ENCODE measurements around the gene MECR. TPM values are rescaled to one million over a fixed set of nuclear protein-coding genes. Genes with fewer than 3 reads are reported as not detected.

The MECR gene
- total RNA-seq, 1 donor from 2014 or later: 11.7 TPM

DNA sequence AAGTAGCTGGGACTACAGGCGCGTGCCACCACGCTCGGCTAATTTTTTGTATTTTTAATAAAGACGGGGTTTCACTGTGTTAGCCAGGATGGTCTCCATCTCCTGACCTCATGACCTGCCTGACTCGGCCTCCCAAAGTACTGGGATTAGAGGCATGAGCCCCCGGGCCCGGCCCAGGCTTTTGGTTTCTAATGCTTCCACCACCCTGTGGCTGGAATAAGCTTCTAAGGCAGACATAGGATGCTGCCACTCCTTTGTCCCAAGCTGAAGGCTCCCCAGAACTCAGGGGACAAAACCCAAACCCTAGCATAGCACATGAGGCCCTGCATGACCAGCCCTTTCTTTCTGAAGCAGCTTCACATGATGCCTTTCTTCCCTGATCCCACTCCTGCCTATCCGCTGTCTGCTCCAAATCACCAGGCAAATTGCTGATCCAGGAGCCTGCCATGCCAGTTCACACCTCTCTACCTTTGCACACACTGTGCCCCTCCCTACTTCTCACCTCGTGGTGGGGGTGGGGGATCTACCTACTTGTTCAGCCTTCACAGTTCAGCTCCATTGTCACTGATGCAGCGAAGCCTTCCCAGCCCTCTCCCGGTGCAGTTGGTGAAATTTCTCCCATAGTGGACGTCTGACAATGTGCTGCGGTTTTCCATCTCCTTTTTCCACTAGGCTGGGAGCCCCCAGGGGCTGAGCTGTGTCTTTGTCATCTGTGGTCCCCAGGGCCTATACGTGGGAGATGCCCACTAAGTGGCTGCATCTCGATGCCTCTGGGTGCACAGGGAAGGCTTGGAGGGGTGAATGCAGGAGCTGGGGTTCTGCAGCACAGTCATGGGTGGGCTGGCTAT, 12.5 kb upstream of the MECR start:
- peaks cover 6% of the 10 kb centered on the region for H3K79me2 ChIP-seq (ENCODE audit: low read depth)
- Mint-ChIP-seq H3K4me1 (peaks cover 40% of the 10 kb centered on the region), H3K4me3 (no peak overlapping the region), H3K9me3 (no peaks in the 10 kb centered on the region), H3K27me3 (ENCODE audit: insufficient read depth, low read depth) (peaks cover 18% of the 10 kb centered on the region), H3K36me3 (no peaks in the 10 kb centered on the region), H3K27ac (no peak overlapping the region)
- H3K4me1 ChIP-seq: peaks cover 32% of the 10 kb centered on the region
- H2AFZ ChIP-seq (replicated peaks): no peak overlapping the region
- H3K27ac ChIP-seq: no peak overlapping the region
- no peak overlapping the region for H3K9ac ChIP-seq
- H3K4me2 ChIP-seq: no peak overlapping the region
- no peak for DNase-seq (ENCODE audit: low spot score)
- TF ChIP-seq EZH2 (IDR thresholded peaks at IDR 0.05) (no peak), CTCF (IDR thresholded peaks at IDR 0.05) (no peak)
- no peak overlapping the region for H3K4me3 ChIP-seq
- H4K20me1 ChIP-seq (ENCODE audit: low read depth): peaks cover 12% of the 10 kb centered on the region
- H3K27me3 ChIP-seq: peaks cover 19% of the 10 kb centered on the region
- H3K9me3 ChIP-seq (ENCODE audit: low read depth): no peaks in the 10 kb centered on the region
- H3K36me3 ChIP-seq: no peaks in the 10 kb centered on the region
- peaks cover 19% of the 10 kb centered on the region for H3F3A ChIP-seq (ENCODE audit: low read depth)

GRCh38 chr1:29240986-29241385, 10.3 kb upstream of the MECR start:
- Histone ChIP-seq H3K79me2 (ENCODE audit: low read depth) (peaks cover 6% of the 10 kb centered on the region), H3K4me2 (no peak overlapping the region), H3K36me3 (no peaks in the 10 kb centered on the region), H3K9me3 (ENCODE audit: low read depth) (no peaks in the 10 kb centered on the region), H2AFZ (replicated peaks) (no peak overlapping the region), H3K4me3 (no peak overlapping the region), H3K27me3 (peaks cover 39% of the 10 kb centered on the region), H3K27ac (no peak overlapping the region), H3K4me1 (peaks cover 35% of the 10 kb centered on the region), H3F3A (ENCODE audit: low read depth) (peaks cover 31% of the 10 kb centered on the region), H3K9ac (no peak overlapping the region), H4K20me1 (ENCODE audit: low read depth) (peaks cover 12% of the 10 kb centered on the region)
- no peak overlapping the region for H3K4me3 Mint-ChIP-seq
- no peak for DNase-seq (ENCODE audit: low spot score)
- H3K36me3 Mint-ChIP-seq: no peaks in the 10 kb centered on the region
- H3K27ac Mint-ChIP-seq: no peak overlapping the region
- H3K4me1 Mint-ChIP-seq: peaks cover 32% of the 10 kb centered on the region
- TF ChIP-seq CTCF (IDR thresholded peaks at IDR 0.05): no peak
- TF ChIP-seq EZH2 (IDR thresholded peaks at IDR 0.05): no peak
- TF ChIP-seq EZH2phosphoT487 (IDR thresholded peaks at IDR 0.05): no peak
- H3K27me3 Mint-ChIP-seq (ENCODE audit: insufficient read depth, low read depth): peaks cover 27% of the 10 kb centered on the region
- H3K9me3 Mint-ChIP-seq: peaks cover 5% of the 10 kb centered on the region

- Mint-ChIP-seq H3K27me3 (ENCODE audit: insufficient read depth, low read depth) (peaks cover 33% of the 10 kb centered on the region), H3K27ac (no peak overlapping the region), H3K36me3 (no peaks in the 10 kb centered on the region), H3K9me3 (peaks cover 5% of the 10 kb centered on the region), H3K4me3 (no peak overlapping the region), H3K4me1 (peaks cover 34% of the 10 kb centered on the region)
- Histone ChIP-seq H3K79me2 (ENCODE audit: low read depth) (peaks cover 6% of the 10 kb centered on the region), H3F3A (ENCODE audit: low read depth) (peaks cover 31% of the 10 kb centered on the region), H3K27ac (no peak overlapping the region), H2AFZ (replicated peaks) (no peak overlapping the region), H3K27me3 (peaks cover 44% of the 10 kb centered on the region), H3K4me2 (peak overlapping the region; percentile 56), H3K36me3 (no peaks in the 10 kb centered on the region), H3K4me1 (peaks cover 35% of the 10 kb centered on the region), H4K20me1 (ENCODE audit: low read depth) (peaks cover 12% of the 10 kb centered on the region), H3K4me3 (no peak overlapping the region), H3K9ac (no peak overlapping the region), H3K9me3 (ENCODE audit: low read depth) (no peaks in the 10 kb centered on the region)
- DNase-seq (ENCODE audit: low spot score): peak; percentile 46
- peak; percentile 49 for TF ChIP-seq CTCF (IDR thresholded peaks at IDR 0.05)
- TF ChIP-seq EZH2phosphoT487 (IDR thresholded peaks at IDR 0.05): no peak
- no peak for TF ChIP-seq EZH2 (IDR thresholded peaks at IDR 0.05)
These were observed 9.7 kb upstream of the MECR start for GRCh38 chr1:29240400-29240837.

Data from neural progenitor cell (in vitro differentiated cells).